ENCODE results near the gene RNF225. TPM values are rescaled to one million over a fixed set of nuclear protein-coding genes. Genes with fewer than 3 reads are reported as not detected.

Gene RNF225
- total and polyA plus RNA-seq, 2 of the 13 experiments (the other 11 are each of a cell fraction or from before 2014, with no cell fraction given): not detected

GRCh38 chr19:58353717-58354477 lies 41.6 kb upstream of the RNF225 start (continued):
- peak; percentile 62 for TF ChIP-seq PAXIP1 (CRISPR knock-in tag; conservative IDR thresholded peaks at IDR 0.05)
- TF ChIP-seq ZNF432 (CRISPR knock-in tag; IDR thresholded peaks at IDR 0.05; ENCODE audit: borderline replicate concordance): 0 out of 2 replicates have a peak, but pooled peaks have one; percentile 61
- 0 out of 2 replicates have a peak, but pooled peaks have one; percentile 8 for TF ChIP-seq DMAP1 (CRISPR knock-in tag; IDR thresholded peaks at IDR 0.05)
- TF ChIP-seq SMAD3 (CRISPR knock-in tag; IDR thresholded peaks at IDR 0.05): no peak
- peak; percentile 27 for TF ChIP-seq ASH2L (IDR thresholded peaks at IDR 0.05; ENCODE audit: insufficient read length, low read depth, low read length)
- peak; percentile 20 for TF ChIP-seq MED8 (CRISPR knock-in tag; IDR thresholded peaks at IDR 0.05; ENCODE audit: insufficient replicate concordance)
- TF ChIP-seq CEBPZ (IDR thresholded peaks at IDR 0.05; ENCODE audit: low read length): no peak
- TF ChIP-seq ZNF770 (CRISPR knock-in tag; IDR thresholded peaks at IDR 0.05): peak; percentile 90
- TF ChIP-seq ZNF530 (CRISPR knock-in tag; IDR thresholded peaks at IDR 0.05; ENCODE audit: low read depth): 0 out of 2 replicates have a peak, but pooled peaks have one; percentile 49
- 0 out of 2 replicates have a peak, but pooled peaks have one; percentile 18 for TF ChIP-seq NR0B2 (CRISPR knock-in tag; IDR thresholded peaks at IDR 0.05)
- TF ChIP-seq TBX2 (CRISPR knock-in tag; IDR thresholded peaks at IDR 0.05; ENCODE audit: borderline replicate concordance): 0 out of 2 replicates have a peak, but pooled peaks have one; percentile 11
- TF ChIP-seq ZMYM3 (CRISPR knock-in tag; IDR thresholded peaks at IDR 0.05): peak; percentile 75
- TF ChIP-seq ZNF296 (CRISPR knock-in tag; conservative IDR thresholded peaks at IDR 0.05): 0 out of 2 replicates have a peak, but pooled peaks have one; percentile 71
- no peak for TF ChIP-seq NPAS2 (CRISPR knock-in tag; IDR thresholded peaks at IDR 0.05; ENCODE audit: borderline replicate concordance)
- no peak for TF ChIP-seq SP4 (CRISPR knock-in tag; IDR thresholded peaks at IDR 0.05)
- TF ChIP-seq ZSCAN5A (CRISPR knock-in tag; IDR thresholded peaks at IDR 0.05; ENCODE audit: borderline replicate concordance): no peak
